NCI-H2196 (cell line): ENCODE data around the gene RNF39.
"Not testable (repeated sequence)": the region's sequence is repeated elsewhere in the genome, so short reads cannot be mapped to it uniquely, and the experiment has no call there.

Source experiments
- DNase-seq: peaks from one replicate; lab custom pipeline; 2025; ENCODE audit not compliant: unreplicated experiment; lab: John Stamatoyannopoulos, UW

RNF39 gene, protein sequence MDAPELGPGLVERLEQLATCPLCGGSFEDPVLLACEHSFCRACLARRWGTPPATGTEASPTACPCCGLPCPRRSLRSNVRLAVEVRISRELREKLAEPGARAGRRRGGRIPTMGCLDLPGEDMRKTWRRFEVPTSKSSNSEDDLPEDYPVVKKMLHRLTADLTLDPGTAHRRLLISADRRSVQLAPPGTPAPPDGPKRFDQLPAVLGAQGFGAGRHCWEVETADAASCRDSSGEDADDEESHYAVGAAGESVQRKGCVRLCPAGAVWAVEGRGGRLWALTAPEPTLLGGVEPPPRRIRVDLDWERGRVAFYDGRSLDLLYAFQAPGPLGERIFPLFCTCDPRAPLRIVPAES

DNA sequence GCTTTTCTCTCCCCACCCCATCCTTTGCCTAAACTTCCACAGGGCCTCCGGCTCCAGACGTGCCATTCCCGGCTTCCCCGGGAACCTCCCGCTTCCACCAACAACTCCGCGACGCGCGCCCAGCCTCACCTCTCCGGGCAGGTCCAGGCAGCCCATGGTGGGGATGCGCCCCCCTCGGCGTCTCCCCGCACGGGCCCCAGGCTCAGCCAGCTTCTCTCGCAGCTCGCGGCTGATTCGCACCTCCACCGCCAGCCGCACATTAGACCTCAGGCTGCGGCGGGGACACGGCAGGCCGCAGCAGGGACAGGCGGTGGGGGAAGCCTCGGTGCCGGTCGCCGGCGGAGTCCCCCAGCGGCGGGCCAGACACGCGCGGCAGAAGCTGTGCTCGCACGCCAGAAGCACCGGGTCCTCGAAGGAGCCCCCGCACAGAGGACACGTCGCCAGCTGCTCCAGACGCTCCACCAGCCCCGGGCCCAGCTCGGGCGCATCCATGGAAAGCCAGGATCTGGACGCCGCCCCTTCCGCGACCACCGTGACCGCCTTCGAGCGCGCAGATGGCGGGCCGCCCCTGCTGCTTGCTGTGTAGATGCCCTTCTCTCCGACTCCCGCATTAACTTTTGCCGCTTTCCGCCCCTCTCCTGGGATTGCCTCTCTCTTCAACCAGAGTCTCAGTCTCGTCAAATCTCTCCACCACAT lies at the start of gene RNF39:
Gene RNF39, minus strand, starts transcription at position 676 of the 696 bp plus-strand sequence. Its CDS starts 184 bp downstream, at position 492.
- DNase-seq, result no peak

DNA sequence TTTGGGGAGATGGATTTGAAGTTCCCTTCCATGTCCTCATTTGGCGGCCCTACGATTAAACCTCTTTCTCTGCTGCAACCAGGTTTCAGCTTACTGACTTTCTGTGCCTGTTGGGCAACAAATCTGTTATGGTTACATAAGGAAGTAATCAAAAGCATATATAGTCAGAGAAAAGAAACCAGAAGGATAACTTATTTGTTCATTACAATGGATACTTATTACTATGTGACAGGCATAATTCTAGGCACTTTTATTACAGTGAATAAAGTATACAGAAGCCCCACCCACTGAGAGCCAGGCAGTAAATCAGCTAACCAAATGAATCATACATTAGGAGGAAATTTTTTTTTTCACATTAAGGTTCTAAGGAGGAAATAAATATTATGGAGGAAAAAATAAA lies 46.9 kb upstream of the RNF39 start:
- no peak for DNase-seq

GRCh38 chr6:30121446-30122366 lies 46.1 kb upstream of the RNF39 start:
- no peak for DNase-seq

DNA sequence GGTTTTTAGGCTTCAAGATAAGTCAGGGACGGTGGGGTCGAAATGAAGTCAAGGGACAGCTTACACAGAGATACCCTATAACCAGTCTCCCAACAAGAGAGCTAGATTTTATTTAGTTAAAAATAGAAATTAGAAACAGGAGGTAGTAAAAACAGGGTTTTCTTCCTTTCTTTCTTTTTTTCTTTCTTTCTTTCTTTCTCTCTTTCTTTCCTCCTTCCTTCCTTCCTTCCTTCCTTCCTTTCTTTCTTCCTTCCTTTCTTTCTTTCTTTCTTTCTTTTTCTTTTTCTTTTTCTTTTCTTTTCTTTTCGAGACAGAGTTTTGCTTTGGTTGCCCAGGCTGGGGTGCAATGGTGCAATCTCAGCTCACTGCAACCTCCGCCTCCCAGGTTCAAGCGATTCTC lies 43.1 kb upstream of the RNF39 start:
- not testable (repeated sequence) for DNase-seq

DNA sequence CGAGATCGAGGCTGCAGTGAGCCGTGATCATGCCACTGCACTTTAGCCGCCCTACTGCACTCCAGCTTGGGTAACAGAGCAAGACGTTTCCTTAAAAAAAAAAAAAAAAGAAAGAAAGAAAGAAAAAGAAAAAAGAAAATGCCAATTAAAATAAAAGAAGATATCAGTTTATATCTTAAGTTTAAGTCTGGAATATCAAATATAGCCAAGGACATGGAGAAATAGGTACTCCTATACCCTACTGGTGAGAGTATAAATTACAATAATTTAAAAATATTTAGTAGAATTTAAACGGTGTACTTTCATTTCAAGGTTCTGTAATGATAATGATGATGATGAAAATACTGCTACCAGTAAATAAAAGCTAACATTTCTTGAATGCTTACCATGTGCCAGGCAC lies 41.2 kb upstream of the RNF39 start:
- no peak for DNase-seq

- no peak for DNase-seq
Measured at GRCh38 chr6:30113841-30114240, 38.3 kb upstream of the RNF39 start.

DNA sequence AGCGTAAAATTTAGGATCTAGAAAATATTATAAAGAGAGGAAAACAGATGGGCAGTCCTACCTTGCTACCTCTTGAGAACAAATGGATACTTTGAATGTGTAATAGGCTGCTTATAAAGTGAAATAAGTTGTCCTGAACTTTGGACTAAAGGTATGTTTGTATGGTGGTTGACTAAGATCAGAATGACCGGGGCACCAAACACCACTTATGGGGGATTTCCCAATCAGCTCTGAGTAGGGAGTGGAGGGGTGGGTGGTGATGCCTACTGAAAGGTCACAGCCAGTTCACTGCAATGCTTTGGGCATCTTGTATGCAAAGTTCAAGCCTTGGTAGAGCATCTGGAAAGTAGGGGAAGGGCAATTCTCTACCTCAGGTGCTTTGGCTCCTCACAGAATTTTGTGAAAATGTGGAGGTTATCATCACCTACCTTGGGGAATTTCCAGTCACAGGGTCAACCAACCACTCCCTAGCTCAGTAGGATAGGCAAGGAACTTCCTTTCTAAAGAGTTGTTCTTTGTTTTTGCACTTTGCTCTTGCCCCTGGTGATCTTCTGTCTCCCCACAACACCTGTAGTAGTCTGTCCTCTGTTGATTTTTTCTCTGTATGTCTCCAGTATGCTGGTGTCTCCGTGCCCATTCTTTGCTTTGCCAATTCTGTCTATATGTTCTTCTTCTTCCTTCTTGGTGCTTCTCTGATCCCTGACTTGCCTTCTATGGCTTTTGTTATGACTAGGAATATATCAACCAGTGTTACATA lies 37.6 kb upstream of the RNF39 start, which contains the start of gene TRIM31:
Gene TRIM31, minus strand, starts transcription at position 88 of the 757 bp plus-strand sequence. CDS start 285 bp downstream, outside the sequence.
- DNase-seq, result no peak

DNA sequence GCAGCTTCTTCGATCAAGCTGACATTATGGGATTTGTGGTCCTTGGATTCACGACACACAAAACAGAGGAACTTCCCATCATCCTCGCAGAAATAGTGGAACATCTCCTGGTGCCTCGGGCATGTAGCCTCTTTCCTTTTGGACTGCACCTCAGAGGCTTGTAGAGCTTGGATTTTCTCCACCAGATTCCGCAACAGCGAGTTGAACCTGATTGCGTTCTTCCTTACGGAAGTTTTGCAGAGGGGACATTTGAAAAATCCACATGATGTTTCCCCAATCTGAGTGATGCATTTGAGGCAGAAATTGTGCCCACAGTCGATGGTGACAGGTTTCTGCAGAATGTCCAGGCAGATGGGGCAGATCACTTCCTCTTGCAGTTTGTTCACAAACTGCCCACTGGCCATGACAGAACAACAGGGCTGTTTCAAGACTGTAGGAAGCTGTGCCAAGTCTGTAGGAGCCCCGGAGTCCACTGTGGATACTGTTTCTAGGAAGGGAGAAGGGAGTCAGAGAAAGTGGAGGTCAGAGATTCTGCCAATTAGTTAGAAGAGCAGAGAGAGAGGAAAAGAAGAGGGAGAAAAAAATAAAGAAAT lies 36.9 kb upstream of the RNF39 start:
- DNase-seq, result no peak

- no peak for DNase-seq
Measured at GRCh38 chr6:30111266-30111856, 35.8 kb upstream of the RNF39 start.

DNA sequence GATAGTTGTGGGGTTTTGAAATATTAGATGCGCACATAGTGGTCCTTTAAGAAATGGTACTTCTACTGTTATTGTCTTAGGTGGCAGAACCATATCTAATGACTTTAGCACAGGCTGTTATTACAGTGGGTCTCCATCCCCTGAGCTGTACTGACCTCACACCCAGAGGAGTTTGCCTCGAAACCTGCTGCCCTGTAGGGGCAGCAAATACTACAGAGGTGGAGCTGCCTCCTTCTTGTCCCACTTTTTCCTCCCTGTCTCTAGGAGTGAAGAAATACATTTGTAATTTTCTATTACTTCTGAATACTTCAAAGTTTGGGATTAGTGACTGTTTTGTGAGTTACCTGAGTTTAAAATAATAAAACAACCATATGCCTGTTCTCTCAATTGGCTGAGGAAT lies 29.1 kb upstream of the RNF39 start:
- no peak for DNase-seq

DNA sequence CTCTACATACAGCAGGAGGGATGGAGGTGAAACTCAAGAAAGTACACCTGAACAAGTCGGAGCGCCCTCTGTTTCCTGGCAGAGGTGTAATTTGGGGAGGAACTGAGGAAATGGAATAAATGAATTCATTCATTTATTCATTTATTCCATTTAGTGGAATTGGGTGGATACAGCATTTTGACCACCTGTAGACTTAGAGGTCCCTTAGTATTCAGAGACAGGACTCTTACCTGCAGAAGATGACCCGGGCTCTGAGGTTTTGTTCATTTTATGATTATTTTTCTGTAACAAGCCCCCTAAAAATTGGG lies 28.3 kb upstream of the RNF39 start:
- no peak for DNase-seq

- DNase-seq, result peak; percentile 86
Measured at GRCh38 chr6:30102970-30103871, 27.7 kb upstream of the RNF39 start.

GRCh38 chr6:30102414-30102969 lies 26.9 kb upstream of the RNF39 start:
- DNase-seq, result no peak

- peak; percentile 72 for DNase-seq
Measured at GRCh38 chr6:30101444-30102413, 26.2 kb upstream of the RNF39 start.

GRCh38 chr6:30100585-30101443 lies 25.2 kb upstream of the RNF39 start:
- DNase-seq, result no peak

DNA sequence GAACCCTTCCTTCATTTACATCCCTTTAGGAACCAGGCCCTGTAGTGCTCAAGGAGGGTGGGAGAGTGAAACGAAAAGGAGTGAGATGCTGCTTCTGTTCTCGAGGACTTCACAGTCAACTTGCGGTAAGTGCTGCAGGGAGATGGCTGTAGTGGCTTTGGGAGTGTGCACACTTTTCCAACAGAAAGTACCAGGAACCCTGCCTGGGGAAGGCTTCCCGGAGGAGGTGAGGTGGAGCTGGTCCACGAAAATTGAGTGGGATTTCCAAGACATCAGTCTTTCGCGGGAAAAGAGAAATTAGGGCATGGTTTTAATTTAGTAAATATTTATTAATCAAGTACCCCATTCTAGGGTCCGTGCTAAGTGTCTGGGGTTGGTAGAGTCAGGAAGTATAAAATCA lies 24.6 kb upstream of the RNF39 start:
- DNase-seq, result no peak
